Central memory CD8-positive, alpha-beta T cell (primary cell): ENCODE measurements around the gene SETD1B.
"Not testable (repeated sequence)": the region's sequence is repeated elsewhere in the genome, so short reads cannot be mapped to it uniquely, and the experiment has no call there.

Experiments
- ATAC-seq: fragments of 150-1000 bp; cut with Tn5 transposase; replicated peaks from 2 replicates; pipeline ENCODE4 v1.10.0; 2022; ENCODE audit warnings: mild to moderate bottlenecking, moderate FRiP score, moderate number of reproducible peaks; ENCODE audit not compliant: poor library complexity, severe bottlenecking; ENCODE audit errors: extremely low read depth
- DNase-seq, 2 donors: peaks; one replicate each; pipeline ENCODE4 v3.0.0; 2021; ENCODE audit warnings: low spot score in 2 of 2
- H3K27ac Mint-ChIP-seq: one replicate; pipeline ENCODE4 v1.8.0; 2022; ENCODE audit warnings: low read depth, mild to moderate bottlenecking, moderate library complexity, mixed read lengths
- H3K27me3 Mint-ChIP-seq: one replicate; pipeline ENCODE4 v1.8.0; 2022; ENCODE audit warnings: mixed read lengths
- H3K36me3 Mint-ChIP-seq: one replicate; pipeline ENCODE4 v1.8.0; 2022; ENCODE audit warnings: mild to moderate bottlenecking, moderate library complexity, mixed read lengths; ENCODE audit not compliant: insufficient read depth
- H3K4me1 Mint-ChIP-seq: one replicate; pipeline ENCODE4 v1.8.0; 2022; ENCODE audit warnings: mixed read lengths
- H3K4me3 Mint-ChIP-seq: one replicate; pipeline ENCODE4 v1.8.0; 2022; ENCODE audit warnings: mild to moderate bottlenecking, moderate library complexity, mixed read lengths
- H3K9me3 Mint-ChIP-seq: one replicate; pipeline ENCODE4 v1.8.0; 2022; ENCODE audit warnings: mixed read lengths

The SETD1B gene

DNA sequence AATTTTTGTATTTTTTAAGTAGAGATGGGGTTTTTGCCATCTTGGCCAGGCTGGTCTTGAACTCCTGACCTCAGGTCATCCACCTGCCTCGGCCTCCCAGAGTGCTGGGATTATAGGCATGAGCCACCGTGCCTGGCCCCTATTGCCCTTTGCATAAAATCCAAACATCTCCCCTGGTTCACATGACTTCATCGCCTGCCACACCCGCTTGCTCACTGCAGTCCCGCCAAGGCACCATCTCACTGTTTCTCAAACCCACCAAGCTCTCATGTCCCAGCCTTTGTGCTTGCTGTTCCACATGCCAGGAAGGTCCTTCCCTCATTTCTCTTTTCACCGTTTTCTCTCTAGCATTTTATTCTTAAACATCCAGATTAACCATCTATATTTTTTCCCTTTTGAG, 20.0 kb upstream of the SETD1B start:
- H3K36me3 Mint-ChIP-seq: peaks cover 63% of the 10 kb centered on the region
- peaks cover 67% of the 10 kb centered on the region for H3K4me1 Mint-ChIP-seq
- H3K27me3 Mint-ChIP-seq: no peaks in the 10 kb centered on the region
- no peak for DNase-seq
- no peaks in the 10 kb centered on the region for H3K9me3 Mint-ChIP-seq
- peak overlapping the region; percentile 99 for H3K27ac Mint-ChIP-seq
- ATAC-seq: no peak
- H3K4me3 Mint-ChIP-seq: peak overlapping the region; percentile 91

DNA sequence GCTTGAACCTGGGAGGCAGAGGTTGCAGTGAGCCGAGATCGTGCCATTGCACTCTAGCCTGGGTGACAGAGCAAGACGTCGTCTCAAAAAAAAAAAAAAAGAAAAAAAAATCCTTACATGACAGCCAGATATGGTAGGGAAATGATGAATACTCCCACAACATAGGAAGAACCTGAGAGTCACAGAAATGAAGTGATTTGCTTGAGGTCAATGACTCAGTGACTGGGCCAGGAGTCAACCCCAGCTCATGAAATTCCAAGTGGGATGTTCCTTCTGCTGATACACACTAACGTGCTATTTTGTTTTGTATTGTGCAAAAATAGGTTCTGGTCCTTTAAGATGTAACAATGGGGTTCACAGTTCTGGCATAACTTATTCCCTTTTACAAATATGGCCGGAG, 19.3 kb upstream of the SETD1B start:
- H3K36me3 Mint-ChIP-seq: peaks cover 61% of the 10 kb centered on the region
- ATAC-seq: no peak
- DNase-seq: no peak
- no peaks in the 10 kb centered on the region for H3K9me3 Mint-ChIP-seq
- H3K4me1 Mint-ChIP-seq: peaks cover 71% of the 10 kb centered on the region
- H3K27ac Mint-ChIP-seq: peak overlapping the region; percentile 99
- peak overlapping the region; percentile 91 for H3K4me3 Mint-ChIP-seq
- no peaks in the 10 kb centered on the region for H3K27me3 Mint-ChIP-seq

DNA sequence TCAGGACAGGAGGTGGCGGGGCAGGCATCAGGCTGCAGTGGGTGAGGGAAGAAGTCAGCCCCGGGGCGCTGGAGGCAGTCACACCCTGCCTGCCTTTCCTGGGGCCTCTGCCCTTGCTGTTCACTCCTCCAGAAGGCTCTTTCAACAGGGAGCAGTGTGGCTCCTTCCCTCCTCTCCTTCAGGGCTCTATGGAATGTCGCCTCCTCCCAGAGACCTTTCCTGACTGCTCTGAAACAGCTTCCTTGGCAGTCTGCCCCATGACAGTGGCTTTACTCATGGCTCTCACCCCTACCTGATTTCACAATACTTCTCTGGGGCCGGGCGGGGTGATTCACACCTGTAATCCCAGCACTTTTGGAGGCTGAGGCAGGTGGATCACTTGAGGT, 17.4 kb upstream of the SETD1B start:
- Mint-ChIP-seq H3K9me3 (no peaks in the 10 kb centered on the region), H3K4me1 (peaks cover 90% of the 10 kb centered on the region), H3K27ac (peak overlapping the region; percentile 99), H3K36me3 (peaks cover 58% of the 10 kb centered on the region), H3K4me3 (peak overlapping the region; percentile 91), H3K27me3 (no peaks in the 10 kb centered on the region)
- ATAC-seq (peak; percentile 15), DNase-seq (peak in 1 of 2 donors; percentile 58)

DNA sequence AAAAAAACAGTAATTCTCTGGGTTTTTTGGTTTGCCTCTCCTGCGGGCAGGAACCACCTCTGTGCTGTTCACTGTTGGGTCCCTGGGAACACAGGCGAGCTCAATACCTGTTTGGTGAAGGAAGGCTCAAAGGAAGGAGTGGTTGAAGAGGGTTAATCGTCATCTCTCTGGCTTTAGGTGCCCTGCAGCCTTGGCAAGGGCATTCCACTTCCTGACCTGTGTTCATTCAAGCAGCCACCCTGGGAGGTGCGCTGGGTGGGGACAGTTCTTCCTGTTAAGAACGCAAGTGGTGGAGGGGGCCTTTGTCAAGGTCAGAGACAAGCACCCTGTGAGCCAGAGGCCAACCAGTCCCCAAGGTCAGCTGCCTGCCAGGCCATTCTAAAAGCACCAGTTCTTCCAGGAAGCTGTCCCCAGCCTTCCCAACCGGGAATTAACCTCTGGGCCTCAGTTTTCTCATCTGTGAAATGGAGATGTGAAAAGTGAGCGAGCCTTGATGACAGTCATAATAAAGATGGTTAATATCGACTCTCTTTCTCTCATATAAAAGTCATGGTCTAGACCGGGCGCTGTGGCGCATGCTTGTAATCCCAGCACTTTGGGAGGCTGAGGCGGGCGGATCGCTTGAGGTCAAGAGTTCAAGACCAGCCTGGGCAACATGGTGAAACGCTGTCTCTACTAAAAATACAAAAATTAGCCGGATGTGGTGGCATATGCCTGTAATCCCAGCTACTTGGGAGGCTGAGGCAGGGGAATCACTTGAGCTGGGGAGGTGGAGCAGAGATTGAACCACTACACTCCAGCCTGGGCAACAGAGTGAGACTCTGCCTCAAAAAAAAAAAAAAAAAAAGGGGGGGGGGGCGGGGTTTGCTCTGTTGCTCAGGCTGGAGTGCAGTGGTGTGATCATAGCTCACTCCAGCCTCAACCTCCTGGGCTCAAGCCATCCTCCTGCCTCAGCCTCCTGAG, 16.5 kb upstream of the SETD1B start:
- DNase-seq: peak in 1 of 2 donors; percentile 49
- Mint-ChIP-seq H3K9me3 (no peaks in the 10 kb centered on the region), H3K36me3 (peaks cover 59% of the 10 kb centered on the region), H3K4me1 (peaks cover 89% of the 10 kb centered on the region), H3K4me3 (peak overlapping the region; percentile 91), H3K27me3 (no peaks in the 10 kb centered on the region), H3K27ac (peak overlapping the region; percentile 99)
- ATAC-seq: peak; percentile 6

DNA sequence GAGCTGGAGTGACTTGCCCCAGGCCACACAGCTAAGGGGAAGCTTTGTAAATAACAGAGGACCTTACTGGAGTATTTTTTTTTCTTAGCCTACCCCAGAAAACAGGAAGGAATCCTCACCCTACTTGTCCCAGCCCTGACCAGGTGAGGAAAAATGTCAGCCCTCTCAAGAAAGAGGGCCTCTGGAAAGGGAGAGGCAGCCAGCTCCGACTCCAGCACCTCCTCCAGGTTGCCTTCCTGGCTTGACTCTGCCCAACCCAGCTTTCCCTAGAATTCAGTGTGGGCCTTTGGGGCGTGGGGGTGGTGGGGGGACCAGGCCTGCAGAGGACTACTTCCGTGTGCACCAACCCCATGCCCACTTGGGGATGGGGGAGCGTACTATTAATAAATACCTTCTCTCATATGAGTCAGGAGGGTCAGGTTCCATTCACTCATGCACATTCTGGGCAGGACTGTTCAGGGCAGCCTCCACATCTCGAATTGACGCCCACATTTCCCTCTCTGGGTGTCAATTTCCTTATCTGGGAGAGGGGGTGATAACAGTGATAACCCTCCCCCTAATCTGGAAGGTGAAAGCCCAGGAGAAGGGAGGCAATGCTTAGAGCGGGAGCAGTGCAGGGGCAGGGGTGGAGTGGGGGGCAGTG, 15.5 kb upstream of the SETD1B start:
- H3K27ac Mint-ChIP-seq: peak overlapping the region; percentile 99
- H3K4me3 Mint-ChIP-seq: peak overlapping the region; percentile 91
- H3K9me3 Mint-ChIP-seq: no peaks in the 10 kb centered on the region
- peaks cover 56% of the 10 kb centered on the region for H3K36me3 Mint-ChIP-seq
- no peak for ATAC-seq
- H3K4me1 Mint-ChIP-seq: peaks cover 82% of the 10 kb centered on the region
- H3K27me3 Mint-ChIP-seq: no peaks in the 10 kb centered on the region
- no peak for DNase-seq

DNA sequence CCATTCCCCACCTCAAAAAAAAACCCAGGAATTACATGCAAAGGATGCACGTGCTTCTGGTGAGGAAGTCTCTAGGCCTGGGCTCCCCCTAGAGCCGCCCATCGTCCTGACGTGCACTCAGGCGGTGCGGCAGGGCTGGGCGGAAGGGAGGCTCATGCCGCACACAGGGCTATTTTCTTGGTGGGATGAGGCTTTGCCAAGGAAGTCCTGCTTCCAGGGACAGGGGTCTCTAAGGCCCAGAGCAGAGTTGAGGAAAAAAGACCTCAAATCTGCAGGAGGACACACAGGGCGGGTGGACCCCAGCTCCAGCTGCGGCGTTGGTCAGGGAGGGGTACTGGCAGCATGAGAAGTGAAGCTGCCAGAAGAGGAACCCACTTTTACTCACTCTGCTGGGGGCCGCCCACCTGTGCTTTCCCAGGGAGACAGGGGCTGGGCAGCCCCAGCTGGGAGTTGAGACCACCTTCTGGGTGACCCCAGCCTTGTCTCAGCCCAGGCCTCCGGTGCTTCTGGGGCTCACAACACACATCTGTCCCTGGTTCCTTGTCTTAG, 14.5 kb upstream of the SETD1B start:
- Mint-ChIP-seq H3K36me3 (peaks cover 56% of the 10 kb centered on the region), H3K27me3 (no peaks in the 10 kb centered on the region)

DNA sequence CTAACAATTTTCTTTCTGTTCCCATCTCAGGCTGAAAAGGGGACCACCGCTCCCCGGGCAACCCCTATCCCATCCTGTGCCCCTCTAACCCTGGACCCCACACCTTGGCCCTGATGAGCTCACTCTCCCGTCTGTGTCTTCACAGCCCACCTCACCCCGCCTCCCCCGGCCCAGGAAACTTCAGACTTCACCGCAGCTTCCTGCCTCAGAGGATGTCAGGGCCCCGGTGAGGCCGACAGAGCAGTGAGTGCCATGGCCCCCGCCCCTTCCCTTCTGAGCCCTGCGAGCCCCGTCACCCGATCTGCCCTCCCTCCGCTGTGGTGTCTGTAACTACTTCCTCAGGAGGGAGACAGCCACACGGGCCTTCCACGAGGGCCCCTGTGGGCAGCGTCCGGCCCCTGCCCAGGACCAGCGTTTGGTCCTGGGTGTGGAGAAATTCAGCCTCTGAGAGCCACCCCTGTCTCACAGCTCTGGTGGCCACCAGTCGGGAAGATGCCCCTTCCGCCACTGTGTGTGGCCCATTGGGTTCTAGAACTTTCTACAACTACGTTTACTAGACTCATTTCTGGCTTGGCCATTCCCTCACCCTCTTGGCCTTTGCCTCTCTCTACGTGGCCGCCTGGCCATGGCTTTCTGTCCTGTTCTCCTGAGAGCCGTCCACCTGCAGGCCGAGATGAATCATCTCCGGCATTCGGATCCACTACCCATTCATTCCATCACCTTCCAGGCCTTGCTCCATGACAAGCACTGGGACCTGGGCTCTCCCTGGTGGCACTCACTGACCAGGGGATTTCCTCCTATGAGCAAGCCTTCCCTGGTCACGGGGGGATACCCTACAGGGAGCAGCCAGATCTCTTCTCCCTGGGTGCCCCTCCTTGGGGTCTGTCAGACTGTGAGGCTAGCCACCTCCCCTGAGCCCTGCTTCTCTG, 13.7 kb upstream of the SETD1B start:
- peak overlapping the region; percentile 91 for H3K4me3 Mint-ChIP-seq
- ATAC-seq (peak; percentile 63), DNase-seq (peak; percentile 86 to 95)
- no peaks in the 10 kb centered on the region for H3K9me3 Mint-ChIP-seq
- H3K27ac Mint-ChIP-seq: peak overlapping the region; percentile 99
- peaks cover 58% of the 10 kb centered on the region for H3K36me3 Mint-ChIP-seq
- no peaks in the 10 kb centered on the region for H3K27me3 Mint-ChIP-seq
- peaks cover 80% of the 10 kb centered on the region for H3K4me1 Mint-ChIP-seq

More for the DNA sequence above, 14.5 kb upstream of the SETD1B start:
- no peaks in the 10 kb centered on the region for H3K9me3 Mint-ChIP-seq
- ATAC-seq: peak; percentile 28
- H3K27ac Mint-ChIP-seq: peak overlapping the region; percentile 99
- DNase-seq: no peak
- peaks cover 79% of the 10 kb centered on the region for H3K4me1 Mint-ChIP-seq
- peak overlapping the region; percentile 91 for H3K4me3 Mint-ChIP-seq

DNA sequence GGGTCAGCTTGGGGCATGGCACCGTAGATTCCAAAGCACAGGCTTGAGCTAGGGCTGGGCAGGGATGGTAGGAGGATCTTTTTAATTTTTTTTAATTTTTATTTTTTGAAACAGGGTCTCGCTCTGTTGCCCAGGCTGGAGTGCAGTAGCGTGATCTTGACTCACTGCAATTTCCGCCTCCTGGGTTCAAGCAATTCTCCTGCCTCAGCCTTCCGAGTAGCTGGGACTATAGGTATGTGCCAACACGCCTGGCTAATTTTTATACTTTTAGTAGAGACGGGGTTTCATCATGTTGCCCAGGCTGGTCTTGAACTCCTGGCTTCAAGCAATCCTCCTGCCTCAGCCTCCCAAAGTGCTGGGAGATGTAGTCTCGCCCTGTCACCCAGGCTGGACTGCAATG, 13.0 kb upstream of the SETD1B start:
- H3K4me1 Mint-ChIP-seq: peaks cover 83% of the 10 kb centered on the region
- not testable (repeated sequence) for ATAC-seq, DNase-seq, H3K27me3 Mint-ChIP-seq, H3K9me3 Mint-ChIP-seq
- peak overlapping the region; percentile 99 for H3K27ac Mint-ChIP-seq
- peaks cover 63% of the 10 kb centered on the region for H3K36me3 Mint-ChIP-seq
- peak overlapping the region; percentile 91 for H3K4me3 Mint-ChIP-seq

DNA sequence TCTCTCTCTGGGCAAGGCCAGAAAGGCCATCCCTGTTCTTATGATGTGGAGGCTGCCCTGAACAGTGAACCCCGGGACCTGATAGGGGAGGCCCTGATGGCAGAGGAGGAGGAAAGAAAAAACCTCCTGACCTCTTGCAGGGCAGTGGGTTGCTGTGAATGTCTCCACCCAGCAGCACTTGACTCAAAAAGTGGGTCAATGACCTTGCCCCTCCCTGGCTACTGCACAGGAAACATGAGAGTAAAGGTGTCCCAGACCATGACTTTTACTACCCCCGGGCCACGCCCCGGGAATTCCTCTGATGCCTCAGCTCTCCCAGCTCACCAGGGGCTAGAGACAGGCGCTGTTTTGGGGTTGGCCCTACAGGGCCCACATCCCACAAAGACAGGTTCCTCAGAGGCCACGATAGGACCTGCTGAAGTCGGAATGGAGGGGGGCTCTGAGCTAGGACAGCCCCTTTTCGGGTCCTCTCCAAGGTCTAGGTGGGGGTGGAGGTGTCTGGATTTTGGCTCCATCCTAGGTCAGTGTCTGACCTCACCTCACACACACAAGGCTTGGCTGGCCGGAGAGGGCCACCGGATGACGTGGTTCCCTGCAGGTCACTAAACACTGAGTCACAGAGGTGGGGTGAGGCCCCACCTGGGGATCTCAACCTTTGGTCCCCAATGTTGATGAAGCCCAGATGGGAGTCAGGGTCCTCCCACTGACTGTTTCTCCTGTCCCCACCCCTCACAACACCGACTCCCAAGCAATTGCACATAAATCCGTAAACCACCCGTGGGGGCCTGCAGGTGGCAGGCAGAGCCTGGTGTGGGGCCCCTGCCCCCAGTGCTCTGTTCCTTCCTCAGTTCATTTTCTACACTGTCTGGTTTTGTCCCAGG, 11.9 kb upstream of the SETD1B start:
- Mint-ChIP-seq H3K27ac (peak overlapping the region; percentile 99), H3K9me3 (no peaks in the 10 kb centered on the region), H3K27me3 (no peaks in the 10 kb centered on the region), H3K4me3 (peak overlapping the region; percentile 91), H3K36me3 (peaks cover 61% of the 10 kb centered on the region), H3K4me1 (peaks cover 72% of the 10 kb centered on the region)
- ATAC-seq (no peak), DNase-seq (no peak)

DNA sequence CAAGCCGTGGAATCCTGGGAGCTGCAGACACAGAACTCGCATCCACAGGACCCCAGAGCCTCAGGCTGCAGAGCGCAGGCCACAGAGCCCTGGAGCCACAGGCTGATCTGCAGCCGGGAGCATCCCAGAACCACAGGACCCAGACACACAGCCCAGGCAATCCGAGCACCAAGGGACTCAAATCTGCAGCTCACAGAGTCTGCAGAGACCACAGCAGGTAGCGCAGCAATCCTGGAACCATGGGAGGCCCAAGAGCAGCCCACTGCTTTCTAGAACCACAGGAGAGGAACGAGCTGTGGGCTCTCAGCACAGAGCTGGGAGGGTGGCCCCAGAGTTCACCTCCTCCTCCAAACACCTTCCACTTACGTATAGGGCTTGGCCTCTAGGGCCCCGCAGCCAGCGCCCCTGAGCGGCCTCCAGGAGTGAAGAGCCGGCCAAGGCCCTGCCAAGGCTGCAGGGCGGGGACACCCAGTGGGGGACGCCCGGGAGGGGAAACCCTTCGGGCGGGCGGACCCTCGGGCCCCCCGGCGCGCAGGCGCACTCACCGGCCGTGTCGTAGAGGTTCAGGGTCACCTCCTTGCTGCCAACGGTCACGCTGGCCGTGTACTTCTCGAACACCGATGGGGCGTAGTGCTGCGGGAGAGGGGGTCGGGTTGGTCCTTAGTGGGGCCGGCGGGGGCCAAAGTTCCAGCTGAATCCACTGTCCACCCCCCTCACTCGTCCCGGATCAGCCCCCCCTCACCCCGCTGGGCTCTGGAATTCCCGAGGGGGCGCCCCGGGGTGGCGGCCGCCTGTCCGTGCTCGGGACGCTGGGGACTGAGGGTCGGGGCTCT, 11.0 kb upstream of the SETD1B start:
- DNase-seq: peak; percentile 54 to 55
- H3K36me3 Mint-ChIP-seq: peaks cover 56% of the 10 kb centered on the region
- peak overlapping the region; percentile 99 for H3K27ac Mint-ChIP-seq
- peak overlapping the region; percentile 91 for H3K4me3 Mint-ChIP-seq
- peak; percentile 11 for ATAC-seq
- peaks cover 68% of the 10 kb centered on the region for H3K4me1 Mint-ChIP-seq
- H3K9me3 Mint-ChIP-seq: no peaks in the 10 kb centered on the region
- no peaks in the 10 kb centered on the region for H3K27me3 Mint-ChIP-seq

DNA sequence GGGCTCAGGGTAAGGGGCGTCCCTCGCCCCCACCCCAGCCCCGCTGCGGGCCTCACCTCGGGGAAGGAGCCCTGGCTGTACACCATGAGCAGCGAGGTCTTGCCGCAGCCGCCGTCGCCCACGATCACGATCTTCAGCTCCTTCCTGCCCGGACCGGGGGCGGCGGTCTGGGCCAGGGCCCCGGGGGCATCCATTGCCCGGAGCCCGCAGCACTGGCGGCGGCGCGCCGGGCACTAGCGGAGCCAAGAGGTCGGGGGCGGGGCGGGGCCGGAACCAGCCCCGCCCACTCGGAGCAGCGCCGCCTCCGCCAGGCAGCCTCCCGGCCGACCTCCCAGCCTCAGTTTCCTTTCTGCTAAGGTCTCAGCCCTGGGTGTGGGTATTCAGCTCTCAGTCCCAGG, 10.4 kb upstream of the SETD1B start, which contains the start of gene RHOF:
TSS of gene RHOF (minus strand) at position 249 of the 398 bp plus-strand sequence. CDS start at position 194, 55 bp downstream.
- Mint-ChIP-seq H3K4me3 (peak within 1 kb of the TSS; percentile 91), H3K9me3 (no peaks in the 10 kb centered on the region), H3K4me1 (peaks cover 66% of the 10 kb centered on the region), H3K27ac (peak within 1 kb of the TSS; percentile 99), H3K27me3 (no peaks in the 10 kb centered on the region), H3K36me3 (peaks cover 58% of the 10 kb centered on the region)
- ATAC-seq (peak; percentile 8), DNase-seq (no peak)
